ENCODE measurements around the gene PANK3. TPM values are rescaled to one million over a fixed set of nuclear protein-coding genes. Genes with fewer than 3 reads are reported as not detected.
A peak's percentile ranks its signal among the peaks of the same experiment; 100 is the strongest.
"Not testable (repeated sequence)": the region's sequence is repeated elsewhere in the genome, so short reads cannot be mapped to it uniquely, and the experiment has no call there.

The PANK3 gene
- total RNA-seq, 2 donors from 2014 or later = 114 to 190 TPM

DNA sequence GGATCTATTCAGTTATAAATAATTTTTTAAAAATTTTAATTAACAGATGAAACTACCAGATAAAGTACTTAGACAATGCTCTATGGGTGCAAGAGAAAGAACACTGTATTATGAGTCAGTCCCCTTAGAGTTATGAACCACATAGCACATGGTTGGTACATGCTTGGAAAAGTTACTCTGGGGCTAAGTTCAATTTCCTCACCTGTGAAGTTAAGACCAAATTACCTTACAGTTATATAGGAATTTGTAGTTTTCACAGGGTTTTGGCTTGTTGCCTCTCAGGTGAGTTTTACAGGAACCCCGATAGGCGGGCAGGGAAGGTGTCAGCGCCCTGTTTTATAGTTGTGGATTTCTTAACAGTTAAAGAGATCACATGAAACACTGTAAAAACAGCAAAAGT, 1.2 kb downstream of the PANK3 start:
- Histone ChIP-seq H3K27me3 (no peaks in the 10 kb centered on the region), H3K9me3 (no peaks in the 10 kb centered on the region), H3K4me1 (peaks cover 6% of the 10 kb centered on the region), H3K4me3 (peak overlapping the region; percentile 76), H3K36me3 (no peaks in the 10 kb centered on the region), H3K27ac (peak overlapping the region; percentile 93), H3K9ac (ENCODE audit: low read depth in 2 of 2, low read length in 2 of 2) (peak overlapping the region; percentile 98 to 100)
- intact Hi-C loops (cut with DNase I) = no loop called here
- no peak for DNase-seq
- TF ChIP-seq, protein P1, sequence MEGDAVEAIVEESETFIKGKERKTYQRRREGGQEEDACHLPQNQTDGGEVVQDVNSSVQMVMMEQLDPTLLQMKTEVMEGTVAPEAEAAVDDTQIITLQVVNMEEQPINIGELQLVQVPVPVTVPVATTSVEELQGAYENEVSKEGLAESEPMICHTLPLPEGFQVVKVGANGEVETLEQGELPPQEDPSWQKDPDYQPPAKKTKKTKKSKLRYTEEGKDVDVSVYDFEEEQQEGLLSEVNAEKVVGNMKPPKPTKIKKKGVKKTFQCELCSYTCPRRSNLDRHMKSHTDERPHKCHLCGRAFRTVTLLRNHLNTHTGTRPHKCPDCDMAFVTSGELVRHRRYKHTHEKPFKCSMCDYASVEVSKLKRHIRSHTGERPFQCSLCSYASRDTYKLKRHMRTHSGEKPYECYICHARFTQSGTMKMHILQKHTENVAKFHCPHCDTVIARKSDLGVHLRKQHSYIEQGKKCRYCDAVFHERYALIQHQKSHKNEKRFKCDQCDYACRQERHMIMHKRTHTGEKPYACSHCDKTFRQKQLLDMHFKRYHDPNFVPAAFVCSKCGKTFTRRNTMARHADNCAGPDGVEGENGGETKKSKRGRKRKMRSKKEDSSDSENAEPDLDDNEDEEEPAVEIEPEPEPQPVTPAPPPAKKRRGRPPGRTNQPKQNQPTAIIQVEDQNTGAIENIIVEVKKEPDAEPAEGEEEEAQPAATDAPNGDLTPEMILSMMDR (IDR thresholded peaks at IDR 0.05) = no peak

GRCh38 chr5:168575391-168576372, 3.5 kb downstream of the PANK3 start:
- intact Hi-C loops (cut with DNase I) = no loop called here
- Histone ChIP-seq H3K27ac (no peak overlapping the region), H3K4me3 (no peak overlapping the region), H3K36me3 (no peaks in the 10 kb centered on the region), H3K9ac (ENCODE audit: low read depth in 2 of 2, low read length in 2 of 2) (peak overlapping the region in 1 of 2 donors; percentile 9), H3K4me1 (peaks cover 6% of the 10 kb centered on the region), H3K27me3 (no peaks in the 10 kb centered on the region), H3K9me3 (no peaks in the 10 kb centered on the region)
- no peak for DNase-seq
- TF ChIP-seq, protein P1 (IDR thresholded peaks at IDR 0.05) = no peak

- intact Hi-C loops (cut with DNase I); DNase-seq; H3K4me3 ChIP-seq; H3K4me1 ChIP-seq; H3K27ac ChIP-seq; H3K36me3 ChIP-seq; H3K9ac ChIP-seq (ENCODE audit: low read depth in 2 of 2, low read length in 2 of 2); H3K9me3 ChIP-seq; H3K27me3 ChIP-seq: not testable (repeated sequence)
Observed at GRCh38 chr5:168574156-168574555, 5.0 kb downstream of the PANK3 start.

- H3K27ac ChIP-seq; intact Hi-C loops (cut with DNase I): not testable (repeated sequence)
Observed at GRCh38 chr5:168573663-168574062, 5.5 kb downstream of the PANK3 start.

DNA sequence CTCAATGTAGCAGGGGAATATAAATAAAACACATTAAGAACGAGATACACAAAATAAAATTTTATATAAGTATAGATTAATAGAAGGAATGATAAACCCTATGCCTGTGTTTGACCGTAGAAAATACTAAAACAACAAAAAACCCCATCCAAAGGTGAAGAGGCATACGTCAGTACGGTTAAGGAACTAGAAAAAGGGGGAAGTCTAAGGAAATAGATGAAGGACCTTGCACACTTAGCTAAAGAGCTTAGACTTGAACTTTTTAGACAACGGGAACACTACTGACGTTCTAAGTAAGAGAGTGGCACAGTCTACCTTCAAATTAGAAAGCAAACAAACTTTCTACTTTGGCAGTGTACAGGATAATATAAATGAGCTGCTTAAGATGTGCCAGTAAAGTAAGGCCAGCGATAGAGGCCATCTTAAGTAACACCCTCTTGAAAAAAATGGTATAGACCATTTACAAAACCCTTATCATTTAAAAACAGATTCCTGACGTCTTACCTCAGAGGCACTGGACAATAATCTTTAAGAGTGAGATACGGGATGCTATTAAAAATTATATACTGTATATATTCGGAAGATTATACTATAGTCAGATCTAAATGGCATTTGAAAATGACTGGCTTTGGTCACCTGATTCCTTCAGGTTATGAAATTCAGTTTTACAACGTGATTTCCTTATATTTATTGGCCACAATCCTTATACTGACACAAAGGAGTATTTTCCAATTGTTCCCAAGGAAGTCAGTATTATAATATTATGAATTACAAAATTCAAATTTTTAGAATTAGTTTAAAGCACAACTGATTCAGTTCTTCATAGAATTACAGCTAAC, 8.5 kb downstream of the PANK3 start:
- DNase-seq = no peak
- intact Hi-C loops (cut with DNase I) = no loop called here

More at GRCh38 chr5:168573663-168574062, 5.5 kb downstream of the PANK3 start:
- not testable (repeated sequence) for H3K9me3 ChIP-seq; H3K36me3 ChIP-seq; H3K9ac ChIP-seq (ENCODE audit: low read depth in 2 of 2, low read length in 2 of 2); DNase-seq; H3K4me3 ChIP-seq; H3K27me3 ChIP-seq; H3K4me1 ChIP-seq

DNA sequence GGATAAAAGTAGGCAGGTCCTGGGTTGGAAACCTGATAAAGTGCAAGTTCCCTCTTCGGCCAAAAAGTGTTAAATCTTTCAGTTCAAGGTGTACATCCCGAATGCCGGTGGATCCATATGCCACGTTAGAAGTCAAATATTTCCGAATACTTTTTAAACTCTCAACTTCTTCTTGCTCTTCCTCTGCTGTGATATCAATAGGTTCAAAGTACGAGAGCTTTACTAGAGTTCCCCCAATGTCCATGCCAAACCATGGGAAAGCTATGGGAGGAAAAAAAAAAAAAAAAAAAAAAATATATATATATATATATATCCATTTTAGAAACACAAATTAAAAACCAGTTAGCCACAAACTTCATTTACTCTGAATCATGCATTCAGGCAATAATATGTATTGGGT, 10.4 kb downstream of the PANK3 start:
- TF ChIP-seq, protein P1 (IDR thresholded peaks at IDR 0.05) = no peak
- Histone ChIP-seq H3K4me3 (no peak overlapping the region), H3K9me3 (no peaks in the 10 kb centered on the region), H3K4me1 (no peaks in the 10 kb centered on the region), H3K36me3 (no peaks in the 10 kb centered on the region), H3K27ac (no peak overlapping the region), H3K27me3 (no peaks in the 10 kb centered on the region), H3K9ac (ENCODE audit: low read depth in 2 of 2, low read length in 2 of 2) (no peak overlapping the region)
- no peak for DNase-seq
- intact Hi-C loops (cut with DNase I) = no loop called here

More for the DNA sequence above, 8.5 kb downstream of the PANK3 start:
- Histone ChIP-seq H3K36me3 (no peaks in the 10 kb centered on the region), H3K9me3 (no peaks in the 10 kb centered on the region), H3K4me3 (no peak overlapping the region), H3K27ac (no peak overlapping the region), H3K27me3 (no peaks in the 10 kb centered on the region), H3K4me1 (no peaks in the 10 kb centered on the region), H3K9ac (ENCODE audit: low read depth in 2 of 2, low read length in 2 of 2) (no peak overlapping the region)
- TF ChIP-seq, protein P1 (IDR thresholded peaks at IDR 0.05) = no peak

All from colonic mucosa (tissue), 4 donors.